HG02884 (cell line): Measurements from ENCODE around the gene MINDY3.

Experiments used
- ATAC-seq: cut with Tn5 transposase; IDR thresholded peaks from one replicate; pipeline ENCODE4 v1.9.1; 2021; ENCODE audit warnings: mild to moderate bottlenecking, moderate library complexity; ENCODE audit not compliant: unreplicated experiment

Gene MINDY3

GRCh38 chr10:15739254-15739970, 120.9 kb downstream of the MINDY3 start:
- no peak for ATAC-seq

GRCh38 chr10:15738270-15738925, 121.9 kb downstream of the MINDY3 start:
- no peak for ATAC-seq

- ATAC-seq: no peak
Observed at GRCh38 chr10:15737656-15738055, 122.7 kb downstream of the MINDY3 start.

GRCh38 chr10:15735763-15736162, 124.5 kb downstream of the MINDY3 start:
- ATAC-seq: no peak

- no peak for ATAC-seq
Observed at GRCh38 chr10:15730341-15730740, 130.0 kb downstream of the MINDY3 start.

GRCh38 chr10:15729890-15730289, 130.4 kb downstream of the MINDY3 start:
- no peak for ATAC-seq
